Trophoblast cell (in vitro differentiated cells and primary cell): Measurements from ENCODE around the gene KLHL8.

Experiments
- DNase-seq, 2 donors: peaks; one replicate each; pipeline ENCODE4 v3.0.0-alpha.2; 2016
- H2AFZ ChIP-seq: 2 replicates; pipeline ENCODE4 v1.6.1; 2013; ENCODE audit warnings: low read length, moderate library complexity, mild to moderate bottlenecking; ENCODE audit not compliant: insufficient read depth, poor library complexity
- H2AK5ac ChIP-seq: 2 replicates; pipeline ENCODE4 v1.6.1; 2013; ENCODE audit warnings: mild to moderate bottlenecking, low read length
- H2BK120ac ChIP-seq: 2 replicates; pipeline ENCODE4 v1.6.1; 2013; ENCODE audit warnings: low read length, mild to moderate bottlenecking, moderate library complexity; ENCODE audit not compliant: insufficient read depth, poor library complexity
- H2BK12ac ChIP-seq: 2 replicates; pipeline ENCODE4 v1.6.1; 2013; ENCODE audit warnings: mild to moderate bottlenecking, low read length, moderate library complexity
- H2BK5ac ChIP-seq: 2 replicates; pipeline ENCODE4 v1.6.1; 2013; ENCODE audit warnings: low read length, low read depth, moderate library complexity, mild to moderate bottlenecking; ENCODE audit not compliant: poor library complexity
- H3K14ac ChIP-seq: 2 replicates; pipeline ENCODE4 v1.6.1; 2013; ENCODE audit warnings: mild to moderate bottlenecking, low read length
- H3K18ac ChIP-seq: 2 replicates; pipeline ENCODE4 v1.6.1; 2013; ENCODE audit warnings: mild to moderate bottlenecking, low read length
- H3K23ac ChIP-seq: 2 replicates; pipeline ENCODE4 v1.6.1; 2013; ENCODE audit warnings: low read length
- H3K27ac ChIP-seq: 2 replicates; pipeline ENCODE4 v1.5.1; 2013; ENCODE audit warnings: low read depth, mild to moderate bottlenecking, inconsistent platforms, low read length, moderate library complexity
- H3K27me3 ChIP-seq: 2 replicates; pipeline ENCODE4 v1.6.1; 2013; ENCODE audit warnings: inconsistent platforms, mild to moderate bottlenecking, low read length, moderate library complexity; ENCODE audit not compliant: insufficient read depth
- H3K36me3 ChIP-seq, 2 experiments: 1 replicate in 1 of 2; 2 replicates in 1 of 2; pipeline ENCODE4 v1.6.1; 2013; ENCODE audit warnings: low read length in 2 of 2, mild to moderate bottlenecking in 2 of 2, moderate library complexity in 1 of 2; ENCODE audit not compliant: insufficient read depth in 2 of 2, control insufficient read depth in 1 of 2
- H3K4ac ChIP-seq: 2 replicates; pipeline ENCODE4 v1.6.1; 2013; ENCODE audit warnings: low read depth, mild to moderate bottlenecking, low read length, moderate library complexity
- H3K4me1 ChIP-seq, 2 experiments: 1 replicate in 1 of 2; 2 replicates in 1 of 2; pipeline ENCODE4 v1.6.1; 2013; ENCODE audit warnings: low read length in 2 of 2, mild to moderate bottlenecking in 2 of 2, moderate library complexity in 1 of 2; ENCODE audit not compliant: insufficient read depth in 2 of 2, control insufficient read depth in 1 of 2
- H3K4me2 ChIP-seq: 2 replicates; pipeline ENCODE4 v1.6.1; 2013; ENCODE audit warnings: inconsistent platforms, mild to moderate bottlenecking, low read length, moderate library complexity
- H3K4me3 ChIP-seq: 2 replicates; pipeline ENCODE4 v1.5.1; 2013; ENCODE audit warnings: mild to moderate bottlenecking, low read depth, low read length, inconsistent platforms
- H3K79me1 ChIP-seq: one replicate; pipeline ENCODE4 v1.6.1; 2013; ENCODE audit warnings: low read length
- H3K79me2 ChIP-seq: 2 replicates; pipeline ENCODE4 v1.6.1; 2013; ENCODE audit warnings: low read length, mild to moderate bottlenecking; ENCODE audit not compliant: control insufficient read depth, insufficient read depth, poor library complexity
- H3K9ac ChIP-seq: 2 replicates; pipeline ENCODE4 v1.6.1; 2013; ENCODE audit warnings: mild to moderate bottlenecking, low read length
- H3K9me3 ChIP-seq: 2 replicates; pipeline ENCODE4 v1.6.1; 2013; ENCODE audit warnings: low read depth, mild to moderate bottlenecking, control low read depth, inconsistent platforms, low read length; ENCODE audit not compliant: insufficient read depth
- H4K12ac ChIP-seq: 2 replicates; pipeline ENCODE4 v1.6.1; 2013; ENCODE audit warnings: low read depth, mild to moderate bottlenecking, low read length, moderate library complexity
- H4K8ac ChIP-seq: 2 replicates; pipeline ENCODE4 v1.6.1; 2013; ENCODE audit warnings: low read depth, mild to moderate bottlenecking, low read length, moderate library complexity
- H4K91ac ChIP-seq: one replicate; pipeline ENCODE4 v1.6.1; 2013; ENCODE audit warnings: low read depth, mild to moderate bottlenecking, low read length, moderate library complexity
- WGBS: extraction: QIAGEN DNeasy Blood & Tissue Kit; methylation state at CpG from one replicate; pipeline ENCODE4 v1.1.7; 2013; ENCODE audit warnings: missing lambda C conversion rate; ENCODE audit not compliant: insufficient read length, insufficient coverage; ENCODE audit errors: extremely low coverage; 5-methylcytosine and 5-hydroxymethylcytosine counted together

Gene KLHL8

DNA sequence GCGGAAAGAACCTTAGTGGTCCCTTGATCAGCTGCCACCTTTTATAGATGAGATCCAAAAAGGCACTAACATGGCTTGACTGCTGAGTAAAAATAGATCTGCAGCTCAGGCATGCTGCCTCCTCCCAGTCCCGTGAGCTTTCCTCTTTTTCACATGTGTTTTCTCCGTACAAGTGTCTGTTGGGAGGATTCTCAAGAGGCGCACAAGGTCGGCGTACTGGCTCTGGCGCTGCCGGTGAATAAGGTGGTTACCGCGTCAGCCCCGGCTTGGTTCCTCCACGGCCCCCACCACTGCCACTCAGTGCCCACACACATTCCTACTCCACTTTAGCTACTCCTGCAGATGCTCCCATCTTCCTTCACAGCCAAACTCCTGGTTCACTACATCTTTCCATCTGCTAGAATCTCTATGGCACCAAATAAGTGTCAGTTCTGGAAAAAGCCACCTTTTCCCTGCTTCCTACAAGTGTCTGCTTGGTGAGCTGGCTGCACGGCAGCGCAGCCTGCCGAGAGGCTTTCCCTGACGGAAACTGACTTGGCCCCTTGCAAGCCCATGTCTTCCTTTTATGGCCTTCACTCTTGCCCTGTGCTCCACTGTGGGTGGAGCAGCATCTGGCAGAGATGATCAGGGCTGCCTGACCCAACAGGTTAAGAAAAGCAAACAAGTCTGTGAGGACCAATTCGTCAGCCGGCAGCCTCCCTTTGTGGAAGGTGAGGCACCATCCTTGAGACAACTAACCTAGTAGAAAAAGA is 99.8 kb downstream of the KLHL8 start:
- Histone ChIP-seq H3K4me3 (no peak overlapping the region), H3K27ac (no peak overlapping the region), H3K9ac (no peak overlapping the region), H2BK120ac (no peak overlapping the region), H3K79me2 (no peaks in the 10 kb centered on the region), H3K4ac (no peak overlapping the region), H3K23ac (no peak overlapping the region), H4K8ac (no peak overlapping the region), H2BK12ac (no peak overlapping the region), H2AK5ac (no peak overlapping the region), H3K18ac (no peak overlapping the region), H2AFZ (no peak overlapping the region), H3K4me1 (peaks cover 4 to 15% of the 10 kb centered on the region in 2 experiments), H3K4me2 (no peak overlapping the region), H3K36me3 (peaks cover 2 to 7% of the 10 kb centered on the region in 2 experiments), H3K9me3 (no peaks in the 10 kb centered on the region), H4K12ac (no peak overlapping the region), H3K79me1 (peaks cover 2% of the 10 kb centered on the region), H3K14ac (no peak overlapping the region), H2BK5ac (no peak overlapping the region), H3K27me3 (no peaks in the 10 kb centered on the region), H4K91ac (no peak overlapping the region)
- no CpG with 5 or more reads among the region's 18 CpGs for WGBS
- DNase-seq = no peak

DNA sequence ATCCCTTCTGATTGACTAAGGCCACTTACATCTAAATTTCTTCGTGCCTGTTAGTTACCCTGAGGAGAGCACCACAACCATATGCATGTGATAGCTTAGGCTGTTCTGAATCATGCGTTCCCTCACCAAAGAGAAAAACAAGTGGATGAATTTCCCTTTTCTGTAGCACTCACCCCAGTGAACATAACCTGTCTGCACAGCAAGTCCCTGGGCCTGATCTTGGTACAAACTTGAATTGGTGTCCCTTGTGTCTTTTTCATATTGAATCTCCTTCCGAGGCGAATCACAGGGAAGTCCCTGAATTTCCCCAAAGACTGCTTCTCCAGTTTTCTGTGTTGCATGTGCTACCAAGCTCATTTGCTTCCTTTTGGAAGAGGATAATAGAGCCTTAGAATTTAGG is 100.4 kb downstream of the KLHL8 start:
- H3K4me2 ChIP-seq = no peak overlapping the region
- H3K14ac ChIP-seq = no peak overlapping the region
- no peak overlapping the region for H3K18ac ChIP-seq
- H3K4me1 ChIP-seq = peaks cover 4 to 15% of the 10 kb centered on the region in 2 experiments
- DNase-seq = no peak
- H3K79me2 ChIP-seq = no peaks in the 10 kb centered on the region
- no peak overlapping the region for H3K23ac ChIP-seq
- H3K27me3 ChIP-seq = no peaks in the 10 kb centered on the region
- H2BK12ac ChIP-seq = no peak overlapping the region
- no peak overlapping the region for H2AFZ ChIP-seq
- H2BK5ac ChIP-seq = no peak overlapping the region
- no peak overlapping the region for H3K4ac ChIP-seq
- peaks cover 5 to 10% of the 10 kb centered on the region in 2 experiments for H3K36me3 ChIP-seq
- WGBS = no CpG with 5 or more reads among the region's 4 CpGs
- no peak overlapping the region for H3K4me3 ChIP-seq
- no peak overlapping the region for H4K91ac ChIP-seq
- no peak overlapping the region for H2AK5ac ChIP-seq
- H2BK120ac ChIP-seq = no peak overlapping the region
- H3K9me3 ChIP-seq = no peaks in the 10 kb centered on the region
- no peak overlapping the region for H4K12ac ChIP-seq
- peaks cover 2% of the 10 kb centered on the region for H3K79me1 ChIP-seq
- no peak overlapping the region for H3K9ac ChIP-seq
- H4K8ac ChIP-seq = no peak overlapping the region
- H3K27ac ChIP-seq = no peak overlapping the region

DNA sequence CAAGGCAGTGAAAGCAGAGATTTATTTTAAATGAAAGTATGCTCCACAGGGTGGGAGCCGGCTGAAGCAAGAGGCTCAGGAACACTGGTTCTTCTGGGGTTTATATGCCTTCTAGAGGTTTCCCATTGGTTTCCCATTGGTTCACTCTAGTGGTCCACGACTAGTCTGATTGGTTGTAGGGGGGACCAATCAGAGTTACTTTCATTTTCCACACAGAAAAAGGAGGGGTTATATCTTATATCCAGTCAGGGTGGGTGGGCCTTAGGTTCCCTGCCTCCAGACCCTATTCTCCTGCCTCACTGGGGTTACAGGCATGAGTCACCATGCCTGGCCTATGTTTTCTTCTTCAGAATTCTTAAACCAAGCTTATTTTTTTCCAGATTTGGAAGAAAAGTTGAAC is 101.6 kb downstream of the KLHL8 start:
- Histone ChIP-seq H3K9me3 (no peaks in the 10 kb centered on the region), H3K27ac (no peak overlapping the region), H4K8ac (no peak overlapping the region), H4K12ac (no peak overlapping the region), H3K4me1 (peaks cover 4 to 15% of the 10 kb centered on the region in 2 experiments), H3K79me1 (peaks cover 2% of the 10 kb centered on the region), H3K79me2 (no peaks in the 10 kb centered on the region), H3K4me2 (no peak overlapping the region), H3K27me3 (no peaks in the 10 kb centered on the region), H2BK12ac (no peak overlapping the region), H3K4ac (no peak overlapping the region), H3K23ac (no peak overlapping the region), H3K36me3 (peaks cover 12 to 16% of the 10 kb centered on the region in 2 experiments), H3K14ac (no peak overlapping the region), H2BK120ac (no peak overlapping the region), H4K91ac (no peak overlapping the region), H3K9ac (no peak overlapping the region), H2AK5ac (no peak overlapping the region), H3K18ac (no peak overlapping the region), H3K4me3 (no peak overlapping the region), H2AFZ (no peak overlapping the region), H2BK5ac (no peak overlapping the region)
- DNase-seq = no peak
- WGBS = no CpG with 5 or more reads among the region's 2 CpGs

DNA sequence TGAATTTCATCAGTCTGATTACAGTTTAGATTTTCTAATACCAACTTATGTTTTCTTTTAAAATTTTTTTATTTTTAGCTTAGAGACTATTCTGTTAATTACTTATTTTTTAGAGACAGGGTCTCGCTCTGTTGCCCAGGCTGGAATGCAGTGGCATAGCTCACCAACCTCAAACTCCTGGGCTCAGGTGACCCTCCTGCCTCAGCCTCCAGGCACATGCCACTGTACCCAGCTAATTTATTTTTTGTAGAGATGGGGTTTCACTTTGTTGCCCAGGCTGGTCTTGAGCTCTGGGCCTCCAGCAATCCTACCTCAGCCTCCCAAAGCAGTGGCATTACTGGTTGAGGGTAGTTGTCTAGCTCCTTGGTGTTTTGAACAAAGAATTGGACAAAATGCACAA is 102.0 kb downstream of the KLHL8 start:
- no peak overlapping the region for H3K27ac ChIP-seq
- H2BK5ac ChIP-seq = no peak overlapping the region
- H2BK12ac ChIP-seq = no peak overlapping the region
- no peak overlapping the region for H2AFZ ChIP-seq
- no peak overlapping the region for H3K4me2 ChIP-seq
- no peak overlapping the region for H2AK5ac ChIP-seq
- H3K23ac ChIP-seq = no peak overlapping the region
- no peak overlapping the region for H3K18ac ChIP-seq
- no peaks in the 10 kb centered on the region for H3K27me3 ChIP-seq
- no CpG with 5 or more reads among the region's 1 CpG for WGBS
- no peak overlapping the region for H4K12ac ChIP-seq
- no peak overlapping the region for H3K4ac ChIP-seq
- H3K4me3 ChIP-seq = no peak overlapping the region
- H2BK120ac ChIP-seq = no peak overlapping the region
- no peaks in the 10 kb centered on the region for H3K79me2 ChIP-seq
- no peak overlapping the region for H4K8ac ChIP-seq
- no peaks in the 10 kb centered on the region for H3K9me3 ChIP-seq
- H3K9ac ChIP-seq = no peak overlapping the region
- DNase-seq = no peak
- H3K14ac ChIP-seq = no peak overlapping the region
- H3K4me1 ChIP-seq = peaks cover 4 to 15% of the 10 kb centered on the region in 2 experiments
- peaks cover 2% of the 10 kb centered on the region for H3K79me1 ChIP-seq
- peaks cover 12 to 16% of the 10 kb centered on the region in 2 experiments for H3K36me3 ChIP-seq
- H4K91ac ChIP-seq = no peak overlapping the region
